GM12874 (cell line): ENCODE measurements around the gene SDK1.

Experiments
- TF ChIP-seq, protein P1 (sequence below): IDR thresholded peaks from 2 replicates; pipeline ENCODE4 v1.5.1; 2011; ENCODE audit warnings: low read depth, mild to moderate bottlenecking, control low read depth, low read length, moderate library complexity; ENCODE audit not compliant: insufficient read depth

SDK1 gene

DNA sequence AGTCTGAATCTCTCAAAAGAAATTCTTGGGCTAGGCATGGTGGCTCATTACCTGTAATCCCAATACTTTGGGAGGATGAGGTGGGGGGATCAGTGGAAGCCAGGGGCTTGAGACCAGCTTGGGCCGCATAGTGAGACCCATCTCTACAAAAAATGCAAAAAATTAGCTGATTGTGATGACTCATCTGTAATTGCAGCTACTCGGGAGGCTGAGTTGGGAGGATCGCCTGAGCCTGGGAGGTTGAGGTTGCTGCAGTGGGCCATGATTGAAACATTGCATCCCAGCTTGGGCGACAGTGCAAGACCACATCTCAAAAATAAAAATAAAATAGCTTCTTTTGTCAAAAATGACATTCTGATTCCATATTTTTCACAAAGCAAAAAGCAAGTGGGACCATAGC, 736.3 kb downstream of the SDK1 start:
- TF ChIP-seq, protein P1, sequence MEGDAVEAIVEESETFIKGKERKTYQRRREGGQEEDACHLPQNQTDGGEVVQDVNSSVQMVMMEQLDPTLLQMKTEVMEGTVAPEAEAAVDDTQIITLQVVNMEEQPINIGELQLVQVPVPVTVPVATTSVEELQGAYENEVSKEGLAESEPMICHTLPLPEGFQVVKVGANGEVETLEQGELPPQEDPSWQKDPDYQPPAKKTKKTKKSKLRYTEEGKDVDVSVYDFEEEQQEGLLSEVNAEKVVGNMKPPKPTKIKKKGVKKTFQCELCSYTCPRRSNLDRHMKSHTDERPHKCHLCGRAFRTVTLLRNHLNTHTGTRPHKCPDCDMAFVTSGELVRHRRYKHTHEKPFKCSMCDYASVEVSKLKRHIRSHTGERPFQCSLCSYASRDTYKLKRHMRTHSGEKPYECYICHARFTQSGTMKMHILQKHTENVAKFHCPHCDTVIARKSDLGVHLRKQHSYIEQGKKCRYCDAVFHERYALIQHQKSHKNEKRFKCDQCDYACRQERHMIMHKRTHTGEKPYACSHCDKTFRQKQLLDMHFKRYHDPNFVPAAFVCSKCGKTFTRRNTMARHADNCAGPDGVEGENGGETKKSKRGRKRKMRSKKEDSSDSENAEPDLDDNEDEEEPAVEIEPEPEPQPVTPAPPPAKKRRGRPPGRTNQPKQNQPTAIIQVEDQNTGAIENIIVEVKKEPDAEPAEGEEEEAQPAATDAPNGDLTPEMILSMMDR, result no peak

GRCh38 chr7:4037877-4038276, 736.8 kb downstream of the SDK1 start:
- TF ChIP-seq, protein P1, result no peak

DNA sequence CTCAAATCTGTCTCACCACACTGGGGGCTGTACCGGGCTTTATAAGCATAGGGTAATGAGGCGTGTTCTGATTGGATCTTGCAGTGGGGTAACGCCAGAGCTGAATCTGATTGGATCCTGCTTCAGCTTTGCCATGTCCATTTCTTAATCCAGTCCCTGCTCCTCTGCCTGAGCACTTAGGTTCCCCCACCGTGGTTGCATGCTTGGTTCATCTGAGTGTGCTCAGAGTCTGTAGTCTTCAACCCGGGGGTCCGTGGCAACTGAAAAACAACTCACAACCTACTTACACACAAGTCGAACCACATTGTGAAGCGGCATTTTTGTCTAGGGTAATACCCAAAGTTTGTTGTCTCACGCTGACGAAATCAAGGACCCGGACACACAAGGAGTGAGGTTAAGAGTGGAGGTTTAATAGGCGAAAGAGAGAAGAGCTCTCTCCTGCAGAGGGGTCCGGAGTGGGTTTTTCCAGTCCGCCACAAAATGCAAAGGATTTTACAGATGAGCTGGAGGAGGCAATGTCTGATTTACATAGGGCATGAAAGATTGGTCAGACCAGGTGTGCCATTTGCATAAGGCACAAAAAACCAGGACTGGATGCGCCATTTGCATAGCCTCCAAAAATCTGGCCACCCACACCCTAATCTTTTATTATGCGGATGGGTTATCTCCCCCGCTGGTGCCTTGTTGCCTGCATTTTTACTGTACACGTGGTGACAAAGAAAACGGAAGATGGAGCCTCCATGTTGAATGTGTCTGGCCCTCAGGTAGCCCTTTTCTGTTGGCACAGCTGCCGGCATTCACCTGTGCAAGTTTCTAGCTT, 739.3 kb downstream of the SDK1 start:
- TF ChIP-seq, protein P1, result no peak

DNA sequence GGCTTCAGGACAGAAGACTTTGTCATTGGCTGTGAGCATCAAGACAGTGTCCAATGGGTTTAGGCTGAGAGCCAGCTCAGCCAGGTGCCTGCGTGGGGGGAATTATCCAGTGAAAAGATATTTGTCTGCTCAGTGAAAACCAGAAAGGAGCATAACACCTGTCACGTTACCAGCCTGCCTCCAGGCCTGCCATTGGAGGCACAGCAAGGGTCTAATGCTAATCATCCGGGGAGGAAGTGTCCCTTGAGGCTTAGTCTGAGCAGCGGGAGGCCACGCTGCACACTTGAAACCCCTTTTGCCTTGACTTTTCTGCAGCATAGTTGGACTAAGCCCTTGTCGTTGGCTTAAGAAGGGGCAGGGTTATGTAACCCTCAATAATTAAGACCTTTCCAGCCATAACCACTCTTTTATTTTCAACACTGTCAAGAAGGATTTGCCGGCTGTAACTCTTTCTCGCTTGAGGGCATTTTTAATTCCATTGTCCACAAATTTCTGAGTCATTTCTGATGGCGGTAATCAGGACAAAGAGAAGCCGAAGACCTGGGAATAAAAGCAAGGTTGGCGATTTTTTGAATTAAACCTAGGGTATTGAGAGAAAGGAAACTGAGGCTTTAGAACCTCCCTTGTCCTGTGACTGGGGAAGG, 741.5 kb downstream of the SDK1 start:
- TF ChIP-seq, protein P1, result no peak

DNA sequence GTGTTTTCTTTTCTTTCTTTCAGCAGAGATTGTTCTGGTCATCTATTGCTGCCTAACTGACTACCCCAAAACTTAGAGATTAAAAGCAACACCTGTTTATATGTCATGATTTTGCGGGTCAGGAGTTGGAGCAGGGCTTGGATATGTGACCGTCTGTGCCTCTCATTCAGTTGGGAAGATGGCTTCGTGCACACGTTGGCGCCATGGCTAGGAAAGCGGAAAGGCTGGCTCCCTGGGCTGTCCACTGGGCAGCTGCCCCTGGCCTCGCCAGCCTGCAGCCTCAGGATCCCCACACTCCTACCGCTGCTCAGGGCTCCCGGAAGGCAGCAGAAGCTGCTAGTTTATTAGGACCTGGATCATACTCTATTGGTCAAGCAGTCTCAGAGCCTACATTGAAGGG, 742.9 kb downstream of the SDK1 start:
- TF ChIP-seq, protein P1, result no peak

GRCh38 chr7:4045450-4045849, 744.4 kb downstream of the SDK1 start:
- TF ChIP-seq, protein P1, result no peak

- TF ChIP-seq, protein P1, result no peak
Observed at GRCh38 chr7:4045975-4046374, 744.9 kb downstream of the SDK1 start.
